ENCODE data around the gene FBXL19.
A peak's percentile ranks its signal among the peaks of the same experiment; 100 is the strongest.

The FBXL19 gene

GRCh38 chr16:30956601-30957455 lies 33.5 kb downstream of the FBXL19 start:
- H3K27me3 ChIP-seq, result no peaks in the 10 kb centered on the region
- no peaks in the 10 kb centered on the region for H3K9me3 ChIP-seq
- H3K27ac ChIP-seq, result peak overlapping the region; percentile 98
- TF ChIP-seq CTCF (IDR thresholded peaks at IDR 0.05), result no peak
- H3K4me3 ChIP-seq (ENCODE audit: low read depth in 1 of 2, low read length in 1 of 2), result peak overlapping the region; percentile 80 to 89
- H3K4me1 ChIP-seq (ENCODE audit: control insufficient read depth in 1 of 2, insufficient read depth in 1 of 2, low read depth in 1 of 2, low read length in 1 of 2), result peaks cover 16 to 17% of the 10 kb centered on the region in 2 experiments
- peaks cover 32% of the 10 kb centered on the region for H3K36me3 ChIP-seq

DNA sequence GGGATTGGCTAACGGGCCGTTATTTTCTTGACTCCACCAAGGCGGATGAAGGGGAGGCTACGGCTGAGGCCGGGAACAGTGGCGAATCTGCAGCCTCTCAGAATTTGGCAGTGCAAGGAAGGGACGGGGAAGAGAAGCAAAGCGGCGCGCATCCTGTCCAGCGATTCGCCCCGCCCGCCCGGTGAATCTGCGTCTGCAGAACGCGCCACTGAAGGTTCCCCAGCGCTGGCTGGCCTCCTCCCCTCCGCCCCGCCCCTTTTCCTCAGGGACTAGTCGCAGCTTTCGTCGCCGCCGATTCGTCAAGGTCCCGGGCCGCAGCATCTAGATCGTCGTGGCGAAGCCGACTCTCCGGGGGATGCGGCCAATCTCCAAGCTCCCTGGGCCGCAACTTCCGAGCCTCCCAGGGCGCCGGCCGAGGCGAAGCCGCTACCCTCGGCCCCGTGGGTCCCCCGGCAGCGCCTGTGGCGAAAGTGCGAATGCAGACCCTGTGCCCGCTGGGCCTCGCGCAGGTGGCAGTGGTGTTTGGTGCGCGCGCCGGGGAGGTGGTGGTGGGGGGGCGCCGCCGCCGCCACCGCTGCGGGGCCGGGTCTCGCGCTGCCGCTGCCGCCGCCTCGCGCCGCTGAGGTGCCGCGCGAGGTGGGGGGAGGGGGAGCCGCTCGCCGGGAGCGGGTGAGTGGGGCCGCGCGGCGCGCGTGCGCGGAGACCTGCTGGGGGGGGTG lies 34.2 kb downstream of the FBXL19 start, which contains the start of gene SETD1A:
Gene SETD1A (plus strand): TSS at position 299 of the 719 bp plus-strand sequence. CDS start 978 bp downstream, outside the sequence.
- peak within 1 kb of the TSS; percentile 80 to 89 for H3K4me3 ChIP-seq (ENCODE audit: low read depth in 1 of 2, low read length in 1 of 2)
- H3K27ac ChIP-seq, result peak within 1 kb of the TSS; percentile 98
- peak; percentile 66 for TF ChIP-seq CTCF (IDR thresholded peaks at IDR 0.05)
- no peaks in the 10 kb centered on the region for H3K9me3 ChIP-seq
- peaks cover 16 to 17% of the 10 kb centered on the region in 2 experiments for H3K4me1 ChIP-seq (ENCODE audit: control insufficient read depth in 1 of 2, insufficient read depth in 1 of 2, low read depth in 1 of 2, low read length in 1 of 2)
- no peaks in the 10 kb centered on the region for H3K27me3 ChIP-seq
- H3K36me3 ChIP-seq, result peaks cover 32% of the 10 kb centered on the region

- H3K4me1 ChIP-seq (ENCODE audit: control insufficient read depth in 1 of 2, insufficient read depth in 1 of 2, low read depth in 1 of 2, low read length in 1 of 2), result peaks cover 16 to 17% of the 10 kb centered on the region in 2 experiments
- H3K27ac ChIP-seq, result peak overlapping the region; percentile 98
- peaks cover 29% of the 10 kb centered on the region for H3K36me3 ChIP-seq
- TF ChIP-seq CTCF (IDR thresholded peaks at IDR 0.05), result no peak
- H3K27me3 ChIP-seq, result no peaks in the 10 kb centered on the region
- no peaks in the 10 kb centered on the region for H3K9me3 ChIP-seq
- H3K4me3 ChIP-seq (ENCODE audit: low read depth in 1 of 2, low read length in 1 of 2), result peak overlapping the region; percentile 80 to 89
Observed at GRCh38 chr16:30958175-30959079, 35.1 kb downstream of the FBXL19 start.

- H3K27ac ChIP-seq, result no peak overlapping the region
- peaks cover 41% of the 10 kb centered on the region for H3K36me3 ChIP-seq
- H3K27me3 ChIP-seq, result no peaks in the 10 kb centered on the region
Observed at GRCh38 chr16:30961384-30961783, 38.0 kb downstream of the FBXL19 start.

More at GRCh38 chr16:30961384-30961783, 38.0 kb downstream of the FBXL19 start:
- no peak for TF ChIP-seq CTCF (IDR thresholded peaks at IDR 0.05)
- peaks cover 11 to 16% of the 10 kb centered on the region in 2 experiments for H3K4me1 ChIP-seq (ENCODE audit: control insufficient read depth in 1 of 2, insufficient read depth in 1 of 2, low read depth in 1 of 2, low read length in 1 of 2)
- no peak overlapping the region for H3K4me3 ChIP-seq (ENCODE audit: low read depth in 1 of 2, low read length in 1 of 2)
- no peaks in the 10 kb centered on the region for H3K9me3 ChIP-seq

Data from neutrophil (primary cell).